ENCODE measurements around the gene TNFRSF18. TPM values are rescaled to one million over a fixed set of nuclear protein-coding genes. Genes with fewer than 3 reads are reported as not detected.

TNFRSF18 gene
- total RNA-seq, 2 experiments from 2014 or later = 126 to 135 TPM

DNA sequence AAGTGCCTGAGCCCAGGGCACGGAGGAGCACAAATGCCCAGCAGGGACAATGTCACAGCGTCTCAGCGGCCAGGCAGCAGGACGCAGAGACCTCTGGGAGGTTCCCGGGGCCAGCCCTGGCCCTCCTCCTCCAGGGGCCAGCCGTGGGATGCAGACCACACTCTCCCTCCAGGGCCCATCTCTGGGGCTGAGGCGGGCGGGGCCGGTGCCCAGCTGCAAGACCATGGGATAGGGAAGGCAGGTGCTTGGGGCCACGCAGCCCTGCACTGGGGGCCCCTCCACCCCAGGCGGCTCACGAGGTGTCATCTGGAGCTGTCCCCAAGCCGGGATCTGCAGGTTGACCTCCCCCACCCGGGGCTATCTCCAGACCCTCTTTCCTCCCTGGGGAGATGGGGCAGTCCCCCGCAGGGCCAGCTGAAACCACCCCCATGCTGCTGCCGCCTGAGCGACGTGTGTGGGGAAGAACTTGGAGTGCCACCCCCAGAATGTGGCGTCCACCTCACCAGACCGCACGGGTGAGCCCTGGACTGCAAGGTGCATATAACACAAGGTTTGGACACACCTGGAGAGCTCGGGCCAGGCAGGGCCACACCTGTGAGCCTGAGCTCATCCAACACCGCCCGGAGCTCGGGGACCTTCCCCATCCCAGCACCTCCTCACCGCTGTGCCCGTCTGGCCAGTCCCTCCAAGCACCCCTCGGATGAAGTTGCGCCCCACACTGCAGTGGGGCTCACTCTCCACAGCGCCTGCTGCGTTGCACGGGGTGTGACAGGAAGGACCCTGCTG is 36.8 kb downstream of the TNFRSF18 start:
- H3K4me3 Mint-ChIP-seq = no peak overlapping the region
- ATAC-seq (no peak), DNase-seq (no peak)
- intact Hi-C loops (cut with micrococcal nuclease) = no loop called here
- H3K27ac Mint-ChIP-seq = no peak overlapping the region
- ChIA-PET CTCF (no interaction called here), POLR2A (interaction anchor here (0.6 kb wide), 1 partner anchor 29 kb away, joined by 3 read pairs; no protein-coding TSS in a partner anchor)
- peaks cover 24% of the 10 kb centered on the region for H3K4me1 Mint-ChIP-seq (ENCODE audit: low read depth)
- no peaks in the 10 kb centered on the region for H3K36me3 Mint-ChIP-seq (ENCODE audit: low read depth)
- peaks cover 4% of the 10 kb centered on the region for H3K27me3 Mint-ChIP-seq
- H3K9me3 Mint-ChIP-seq = no peaks in the 10 kb centered on the region
- TF ChIP-seq, protein P1, sequence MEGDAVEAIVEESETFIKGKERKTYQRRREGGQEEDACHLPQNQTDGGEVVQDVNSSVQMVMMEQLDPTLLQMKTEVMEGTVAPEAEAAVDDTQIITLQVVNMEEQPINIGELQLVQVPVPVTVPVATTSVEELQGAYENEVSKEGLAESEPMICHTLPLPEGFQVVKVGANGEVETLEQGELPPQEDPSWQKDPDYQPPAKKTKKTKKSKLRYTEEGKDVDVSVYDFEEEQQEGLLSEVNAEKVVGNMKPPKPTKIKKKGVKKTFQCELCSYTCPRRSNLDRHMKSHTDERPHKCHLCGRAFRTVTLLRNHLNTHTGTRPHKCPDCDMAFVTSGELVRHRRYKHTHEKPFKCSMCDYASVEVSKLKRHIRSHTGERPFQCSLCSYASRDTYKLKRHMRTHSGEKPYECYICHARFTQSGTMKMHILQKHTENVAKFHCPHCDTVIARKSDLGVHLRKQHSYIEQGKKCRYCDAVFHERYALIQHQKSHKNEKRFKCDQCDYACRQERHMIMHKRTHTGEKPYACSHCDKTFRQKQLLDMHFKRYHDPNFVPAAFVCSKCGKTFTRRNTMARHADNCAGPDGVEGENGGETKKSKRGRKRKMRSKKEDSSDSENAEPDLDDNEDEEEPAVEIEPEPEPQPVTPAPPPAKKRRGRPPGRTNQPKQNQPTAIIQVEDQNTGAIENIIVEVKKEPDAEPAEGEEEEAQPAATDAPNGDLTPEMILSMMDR (IDR thresholded peaks at IDR 0.05) = no peak

DNA sequence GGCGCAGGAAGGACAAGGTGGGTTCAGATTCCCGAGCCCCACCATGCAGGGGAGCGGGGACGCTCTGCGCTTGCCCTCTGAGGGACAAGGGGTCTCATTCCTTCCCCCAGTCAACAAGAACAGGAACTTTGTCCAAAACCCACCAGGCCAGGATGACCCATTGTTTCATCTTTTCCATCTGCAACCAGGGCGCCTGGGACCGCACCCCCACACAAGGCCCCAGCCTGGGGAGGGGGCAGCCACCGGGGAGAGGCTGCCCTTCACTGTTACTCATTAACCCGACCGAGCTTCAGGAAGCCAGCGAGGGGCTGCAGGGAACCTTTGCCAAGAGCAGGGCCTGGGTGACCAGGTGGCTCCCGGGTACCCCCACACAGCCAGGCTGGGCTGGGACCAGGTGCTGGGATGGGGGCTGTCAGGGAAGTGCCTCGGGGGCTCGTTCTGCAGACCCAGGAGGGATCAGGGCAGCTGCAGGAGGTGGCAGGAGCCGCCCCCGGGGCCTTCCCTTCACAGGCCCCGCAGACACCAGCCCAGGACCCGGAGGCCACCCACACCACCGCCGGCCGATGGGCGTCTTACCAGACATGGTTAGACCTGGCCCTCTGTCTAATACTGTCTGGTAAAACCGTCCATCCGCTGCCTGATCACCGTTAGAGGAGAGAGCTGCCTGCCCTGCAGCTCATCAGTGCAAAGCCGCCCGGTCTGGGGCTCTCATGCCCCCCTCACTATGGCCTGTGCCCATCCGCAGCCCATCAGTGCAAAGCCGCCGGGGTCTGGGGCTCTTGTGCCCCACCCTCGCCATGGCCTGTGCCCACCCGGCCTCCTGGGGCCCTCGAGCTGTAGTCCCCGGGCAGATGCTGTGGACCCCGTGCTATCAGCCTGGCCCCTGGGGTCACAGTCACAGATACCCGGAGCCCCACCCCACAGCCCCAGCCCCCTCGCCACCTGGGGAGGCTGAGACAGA is 37.7 kb downstream of the TNFRSF18 start:
- Mint-ChIP-seq H3K36me3 (ENCODE audit: low read depth) (no peaks in the 10 kb centered on the region), H3K4me3 (no peak overlapping the region), H3K27me3 (peaks cover 4% of the 10 kb centered on the region), H3K9me3 (no peaks in the 10 kb centered on the region), H3K27ac (no peak overlapping the region), H3K4me1 (ENCODE audit: low read depth) (peaks cover 18% of the 10 kb centered on the region)
- no peak for DNase-seq
- CTCF ChIA-PET = no interaction called here
- intact Hi-C loops (cut with micrococcal nuclease) = no loop called here
- POLR2A ChIA-PET = no interaction called here
- ATAC-seq = no peak
- TF ChIP-seq, protein P1 (IDR thresholded peaks at IDR 0.05) = no peak

DNA sequence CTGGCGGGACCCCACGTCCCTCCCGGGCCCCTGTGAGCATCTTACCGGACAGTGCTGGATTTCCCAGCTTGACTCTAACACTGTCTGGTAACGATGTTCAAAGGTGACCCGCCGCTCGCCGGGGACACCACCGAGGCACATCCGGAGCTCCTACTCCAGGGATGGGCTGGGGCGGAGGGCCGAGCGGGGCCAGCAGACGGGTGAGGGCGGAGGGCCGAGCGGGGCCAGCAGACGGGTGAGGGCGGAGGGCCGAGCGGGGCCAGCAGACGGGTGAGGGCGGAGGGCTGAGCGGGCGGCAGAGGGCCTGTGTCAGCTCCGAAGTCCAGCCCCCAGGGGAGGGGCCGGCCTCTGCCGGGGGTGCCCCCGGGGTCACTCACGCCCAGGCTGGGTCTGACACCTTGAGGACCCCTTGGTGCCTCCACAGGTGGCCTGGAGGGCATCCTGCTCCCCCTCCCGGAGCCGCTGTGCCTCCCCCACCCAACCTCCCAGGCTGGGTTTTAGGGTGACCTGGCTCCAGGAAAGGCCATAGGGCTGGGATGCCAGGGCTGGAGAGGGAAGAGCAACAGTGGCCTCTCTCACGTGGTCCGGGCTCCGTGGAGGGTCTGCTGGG is 38.4 kb downstream of the TNFRSF18 start:
- peaks cover 4% of the 10 kb centered on the region for H3K27me3 Mint-ChIP-seq
- TF ChIP-seq, protein P1 (IDR thresholded peaks at IDR 0.05) = no peak
- no peak overlapping the region for H3K4me3 Mint-ChIP-seq
- H3K27ac Mint-ChIP-seq = no peak overlapping the region
- no peak for ATAC-seq
- no peaks in the 10 kb centered on the region for H3K9me3 Mint-ChIP-seq
- peaks cover 14% of the 10 kb centered on the region for H3K4me1 Mint-ChIP-seq (ENCODE audit: low read depth)
- POLR2A ChIA-PET = no interaction called here
- no peak for DNase-seq
- no peaks in the 10 kb centered on the region for H3K36me3 Mint-ChIP-seq (ENCODE audit: low read depth)
- intact Hi-C loops (cut with micrococcal nuclease) = no loop called here
- CTCF ChIA-PET = no interaction called here

DNA sequence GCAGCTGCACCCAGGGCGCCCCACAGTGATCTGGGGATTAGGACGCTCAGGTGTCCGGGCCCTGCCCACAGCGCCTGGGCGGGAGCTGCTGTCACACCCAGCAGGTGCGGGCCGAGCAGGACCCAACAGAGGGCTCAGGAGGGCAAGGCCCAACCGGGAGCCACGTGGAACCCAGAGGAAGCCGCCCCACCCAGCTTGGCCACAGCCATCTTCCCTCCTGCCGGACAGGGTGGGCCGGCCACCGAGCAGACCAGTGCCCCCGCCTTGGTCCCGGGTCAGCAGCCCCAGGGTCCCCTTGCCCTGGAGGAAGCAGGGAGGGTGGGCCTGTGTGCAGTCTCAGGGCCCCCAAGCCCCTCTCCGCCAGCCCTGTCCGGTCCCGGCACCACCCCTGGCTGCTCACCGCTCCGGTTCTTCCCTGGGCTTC is 39.0 kb downstream of the TNFRSF18 start:
- ChIA-PET POLR2A (no interaction called here), CTCF (no interaction called here)
- no peak overlapping the region for H3K27ac Mint-ChIP-seq
- H3K9me3 Mint-ChIP-seq = no peaks in the 10 kb centered on the region
- TF ChIP-seq, protein P1 (IDR thresholded peaks at IDR 0.05) = no peak
- ATAC-seq = no peak
- no peak overlapping the region for H3K4me3 Mint-ChIP-seq
- no peak for DNase-seq
- no peaks in the 10 kb centered on the region for H3K36me3 Mint-ChIP-seq (ENCODE audit: low read depth)
- H3K27me3 Mint-ChIP-seq = peaks cover 4% of the 10 kb centered on the region
- peaks cover 12% of the 10 kb centered on the region for H3K4me1 Mint-ChIP-seq (ENCODE audit: low read depth)
- intact Hi-C loops (cut with micrococcal nuclease) = no loop called here

Measured in activated CD8-positive, alpha-beta T cell treated with anti-CD3 and anti-CD28 coated beads for 36 hours (primary cell).